GM12801 (cell line): ENCODE data around the gene ANKRD11.

ENCODE experiments used
- CTCF ChIP-seq: IDR thresholded peaks from one replicate; pipeline ENCODE4 v1.5.1; 2011; ENCODE audit warnings: control low read depth; ENCODE audit not compliant: insufficient read length; ENCODE audit errors: extremely low read depth

ANKRD11 gene

GRCh38 chr16:89354325-89354724, 136.0 kb downstream of the ANKRD11 start:
- TF ChIP-seq CTCF, result no peak

- TF ChIP-seq CTCF, result no peak
Measured at GRCh38 chr16:89352091-89352681, 138.2 kb downstream of the ANKRD11 start.

- no peak for TF ChIP-seq CTCF
Measured at GRCh38 chr16:89351645-89352044, 138.7 kb downstream of the ANKRD11 start.

GRCh38 chr16:89350701-89351380, 139.5 kb downstream of the ANKRD11 start:
- no peak for TF ChIP-seq CTCF

- TF ChIP-seq CTCF, result no peak
Measured at GRCh38 chr16:89349947-89350633, 140.3 kb downstream of the ANKRD11 start.

GRCh38 chr16:89347807-89348206, 142.6 kb downstream of the ANKRD11 start:
- no peak for TF ChIP-seq CTCF

GRCh38 chr16:89346869-89347268, 143.5 kb downstream of the ANKRD11 start:
- TF ChIP-seq CTCF, result no peak
